Measurements from ENCODE around the gene TAF4.
A peak's percentile ranks its signal among the peaks of the same experiment; 100 is the strongest.

The TAF4 gene

GRCh38 chr20:61965606-61966491 lies 99.8 kb downstream of the TAF4 start:
- no peak overlapping the region for H3K4me3 ChIP-seq (ENCODE audit: low read length)
- DNase-seq (ENCODE audit: low read depth) = no peak
- TF ChIP-seq, protein P1, sequence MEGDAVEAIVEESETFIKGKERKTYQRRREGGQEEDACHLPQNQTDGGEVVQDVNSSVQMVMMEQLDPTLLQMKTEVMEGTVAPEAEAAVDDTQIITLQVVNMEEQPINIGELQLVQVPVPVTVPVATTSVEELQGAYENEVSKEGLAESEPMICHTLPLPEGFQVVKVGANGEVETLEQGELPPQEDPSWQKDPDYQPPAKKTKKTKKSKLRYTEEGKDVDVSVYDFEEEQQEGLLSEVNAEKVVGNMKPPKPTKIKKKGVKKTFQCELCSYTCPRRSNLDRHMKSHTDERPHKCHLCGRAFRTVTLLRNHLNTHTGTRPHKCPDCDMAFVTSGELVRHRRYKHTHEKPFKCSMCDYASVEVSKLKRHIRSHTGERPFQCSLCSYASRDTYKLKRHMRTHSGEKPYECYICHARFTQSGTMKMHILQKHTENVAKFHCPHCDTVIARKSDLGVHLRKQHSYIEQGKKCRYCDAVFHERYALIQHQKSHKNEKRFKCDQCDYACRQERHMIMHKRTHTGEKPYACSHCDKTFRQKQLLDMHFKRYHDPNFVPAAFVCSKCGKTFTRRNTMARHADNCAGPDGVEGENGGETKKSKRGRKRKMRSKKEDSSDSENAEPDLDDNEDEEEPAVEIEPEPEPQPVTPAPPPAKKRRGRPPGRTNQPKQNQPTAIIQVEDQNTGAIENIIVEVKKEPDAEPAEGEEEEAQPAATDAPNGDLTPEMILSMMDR (conservative IDR thresholded peaks at IDR 0.05; ENCODE audit: low read depth, low read length) = peak; percentile 11

GRCh38 chr20:61964675-61965605 lies 100.7 kb downstream of the TAF4 start:
- H3K4me3 ChIP-seq (ENCODE audit: low read length) = no peak overlapping the region
- no peak for DNase-seq (ENCODE audit: low read depth)
- TF ChIP-seq, protein P1 (conservative IDR thresholded peaks at IDR 0.05; ENCODE audit: low read depth, low read length) = no peak

GRCh38 chr20:61963885-61964674 lies 101.6 kb downstream of the TAF4 start:
- TF ChIP-seq, protein P1 (conservative IDR thresholded peaks at IDR 0.05; ENCODE audit: low read depth, low read length) = no peak
- DNase-seq (ENCODE audit: low read depth) = no peak
- H3K4me3 ChIP-seq (ENCODE audit: low read length) = no peak overlapping the region

DNA sequence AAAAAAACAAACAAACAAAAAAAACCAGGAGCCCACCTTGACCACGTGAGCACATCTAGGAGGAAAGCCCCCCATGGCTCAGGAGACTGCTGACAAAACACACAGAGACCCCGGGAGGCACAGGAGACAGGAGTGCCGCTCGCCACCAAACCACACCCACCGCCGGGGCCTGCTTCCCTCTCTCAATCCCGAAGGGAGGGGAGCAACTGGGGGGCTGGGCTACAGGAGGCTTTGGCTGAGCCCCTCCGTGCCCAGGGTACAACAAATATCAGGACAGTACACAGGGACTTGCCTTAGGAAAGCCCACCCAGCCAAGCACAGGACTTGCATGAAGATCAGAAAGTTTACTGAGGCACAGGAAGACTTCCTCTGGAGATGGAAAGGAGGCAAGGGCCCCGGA lies 102.5 kb downstream of the TAF4 start:
- DNase-seq (ENCODE audit: low read depth) = no peak
- TF ChIP-seq, protein P1 (conservative IDR thresholded peaks at IDR 0.05; ENCODE audit: low read depth, low read length) = no peak
- no peak overlapping the region for H3K4me3 ChIP-seq (ENCODE audit: low read length)

GRCh38 chr20:61960836-61961235 lies 104.8 kb downstream of the TAF4 start:
- H3K4me3 ChIP-seq (ENCODE audit: low read length) = no peak overlapping the region
- TF ChIP-seq, protein P1 (conservative IDR thresholded peaks at IDR 0.05; ENCODE audit: low read depth, low read length) = no peak

DNA sequence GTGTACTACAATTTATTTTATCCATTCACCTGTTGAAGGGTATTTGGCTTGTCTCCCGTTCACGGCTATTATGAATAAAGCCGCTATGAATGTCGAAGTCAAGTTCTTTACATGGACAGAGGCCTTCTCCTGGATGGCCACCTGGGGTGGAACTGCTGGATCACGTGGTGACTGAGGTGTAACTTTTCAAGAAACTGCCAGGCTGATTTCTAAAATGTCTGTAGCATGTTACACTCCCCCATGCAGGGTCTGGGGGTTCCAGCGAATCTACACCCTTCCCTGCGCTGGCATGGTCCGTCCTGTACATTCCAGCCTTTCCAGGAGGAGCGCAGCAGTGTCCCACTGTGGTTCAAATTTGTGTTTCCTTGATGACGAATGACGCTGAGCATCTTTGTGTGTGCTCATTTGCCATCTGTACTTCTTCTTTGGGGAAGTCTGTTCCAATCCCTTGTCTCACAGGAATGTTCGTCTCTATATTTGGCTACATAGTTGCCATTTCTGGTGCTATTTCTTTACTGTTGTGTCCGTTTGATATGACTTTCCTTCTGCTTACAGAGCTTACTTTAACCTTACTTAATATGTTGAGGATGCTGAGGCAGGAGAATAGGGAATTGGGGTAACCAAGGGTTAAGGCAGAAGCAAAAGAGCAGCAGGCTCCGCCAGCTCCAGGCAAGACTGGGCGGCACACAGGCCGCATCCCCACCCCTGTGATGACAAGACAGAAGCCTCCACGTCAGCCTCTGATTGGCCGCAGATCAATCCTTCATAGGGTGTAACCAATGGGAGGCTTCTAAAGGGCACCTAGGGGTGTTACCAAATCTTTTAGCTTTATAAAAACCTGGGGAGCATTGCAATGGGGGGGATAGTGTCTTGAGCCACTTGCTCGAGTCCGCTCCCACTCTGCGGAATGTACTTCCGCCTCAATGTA lies 106.6 kb downstream of the TAF4 start:
- no peak overlapping the region for H3K4me3 ChIP-seq (ENCODE audit: low read length)
- no peak for DNase-seq (ENCODE audit: low read depth)
- TF ChIP-seq, protein P1 (conservative IDR thresholded peaks at IDR 0.05; ENCODE audit: low read depth, low read length) = no peak

More at GRCh38 chr20:61960836-61961235, 104.8 kb downstream of the TAF4 start:
- DNase-seq (ENCODE audit: low read depth) = no peak

All from retinal pigment epithelial cell (primary cell).